Heart right ventricle (tissue), 16 donors: ENCODE measurements around the gene CDKAL1. TPM values are rescaled to one million over a fixed set of nuclear protein-coding genes. Genes with fewer than 3 reads are reported as not detected.

Source experiments
- ATAC-seq, 8 donors: fragments of 200-7000 bp; cut with Tn5 transposase; one replicate each; pipeline ENCODE4 v1.9.1; 2020; ENCODE audit warnings: mild to moderate bottlenecking in 8 of 8, moderate library complexity in 8 of 8, moderate number of reproducible peaks in 1 of 8
- DNase-seq, 2 donors: peaks; one replicate each; pipeline ENCODE4 v3.0.0-alpha.2; 2020
- H3K27ac ChIP-seq, 10 donors: fragments of 200-600 bp; sonication (generic) in 2 of 10; one replicate each; pipeline versions ENCODE4 v1.5.0 to v1.8.0; 2020 to 2022; ENCODE audit warnings: mild to moderate bottlenecking in 3 of 10
- H3K27me3 ChIP-seq, 7 donors: fragments of 200-600 bp; one replicate each; pipeline ENCODE4 v1.8.0; 2021 to 2022; ENCODE audit warnings: mild to moderate bottlenecking in 2 of 7
- H3K36me3 ChIP-seq, 9 donors: fragments of 200-600 bp; sonication (generic) in 1 of 9; one replicate each; pipeline versions ENCODE4 v1.5.0 to v1.8.0; 2020 to 2022; ENCODE audit warnings: mild to moderate bottlenecking in 2 of 9
- H3K4me1 ChIP-seq, 9 donors: fragments of 200-600 bp; sonication (generic) in 1 of 9; one replicate each; pipeline versions ENCODE4 v1.5.0 to v1.8.0; 2020 to 2022; ENCODE audit warnings: mild to moderate bottlenecking in 4 of 9
- H3K4me3 ChIP-seq, 10 donors: fragments of 200-600 bp; sonication (generic) in 2 of 10; one replicate each; pipeline versions ENCODE4 v1.5.0 to v1.8.0; 2020 to 2022; ENCODE audit warnings: mild to moderate bottlenecking in 7 of 10, moderate library complexity in 2 of 10
- H3K9me3 ChIP-seq, 11 donors: fragments of 200-600 bp in 10 of 11; sonication (generic) in 2 of 11; one replicate each; pipeline versions ENCODE4 v1.5.0 to v1.8.0; 2013 to 2022; ENCODE audit warnings: mild to moderate bottlenecking in 2 of 11, control low read depth in 1 of 11, moderate library complexity in 1 of 11
- CTCF ChIP-seq, 9 donors: fragments of 200-600 bp; sonication (generic) in 2 of 9; IDR thresholded peaks; one replicate each; pipeline versions ENCODE4 v1.5.0 to v1.8.0; 2021 to 2022; ENCODE audit warnings: antibody characterized with exemption in 9 of 9, mild to moderate bottlenecking in 5 of 9, moderate library complexity in 1 of 9
- WGBS, 2 donors: extraction: QIAGEN DNeasy Blood & Tissue Kit; methylation state at CpG; one replicate each; pipeline ENCODE4 v1.1.7; 2013; ENCODE audit warnings: inconsistent platforms in 1 of 2; 5-methylcytosine and 5-hydroxymethylcytosine counted together
- intact Hi-C, 10 donors: fragments of 100-400 bp; cut with DNase I; formaldehyde crosslinking; loops; one replicate each; pipeline versions ENCODE4 v1.11.1 to v1.14.2; 2022
- polyA plus RNA-seq, 2 donors: library from polyadenylated mRNA; stranded (reverse); fragments of 200-250 nt; gene quantifications; one replicate each; pipeline ENCODE4 v1.2.3, GENCODE V29; 2013
- total RNA-seq, 10 donors: library from RNA; stranded (reverse); fragmentation: NEBNext Ultra II Directional in 3 of 10; extraction: Animal tissue kit (Norgen Biotek cat#: 25700) in 3 of 10; gene quantifications; one replicate each; pipeline versions ENCODE4 v1.2.1 to v1.2.4, GENCODE V29; 2021 to 2023
- donor health status: Arrhythmogenic right ventricular cardiomyopathy.
- donor health status: ischemic (EF 13 %, LVEDD 7.1; RV severe dilation, severe dysfunction).
- donor health status: healthy with polysubstance abuse.
- donor health status: DM: no; HTN: yes; CAD: no.
- donor health status: DM: no; HTN: no; CAD: no.
- donor health status: ischemic (EF 25% LVEDD 6.9; RV normal size, moderate dysfunction).
- donor health status: ischemic (EF 25% LVEDD 5.7; RV mildly dilated, moderate dysfunction).
- donor health status: healthy.
- donor health status: DM: yes; HTN: yes; CAD: no.
- donor health status: Ischemic cardiomyopathy.
- donor health status: ischemic (EF 35%, LVEDD 5.7; RV mildly dilated, moderate dysfunction).
- donor health status: nonischemic (EF 11% LVEDD 7.7; RV severe dilation, severe dysfunction).
- donor health status: DM: yes; HTN: yes; CAD: no.
- donor health status: PGD.
- donor health status: ischemic (EF 29% LVEDD 5.4; RV normal size, mild dysfunction).
- donor health status: nonischemic (EF 23%, LVEDD 6.1; RV moderate dilation, normal function).

CDKAL1 gene
- total and polyA plus RNA-seq, 12 donors, result 3.2 to 14.0 (median 10.6) TPM

DNA sequence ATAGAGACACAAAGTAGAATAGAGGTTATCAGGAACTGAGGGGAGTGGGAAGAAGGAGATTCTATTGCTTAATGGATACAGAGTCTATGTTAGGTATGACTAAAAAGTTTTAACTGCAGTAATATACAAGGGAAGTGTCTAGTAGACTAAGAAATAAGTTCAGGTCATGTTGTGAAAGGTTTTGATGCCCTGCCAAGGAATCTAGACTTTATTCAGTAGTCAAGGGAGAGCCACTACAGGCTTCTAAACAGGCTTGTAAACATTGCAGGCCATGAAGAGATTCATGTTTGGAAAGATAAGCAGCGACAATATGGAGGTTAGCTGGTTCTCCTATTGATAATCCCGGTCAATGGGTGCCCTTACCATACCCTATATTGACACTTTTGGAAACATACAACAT, 706.5 kb downstream of the CDKAL1 start:
- no peaks in the 10 kb centered on the region for H3K27me3 ChIP-seq
- H3K36me3 ChIP-seq, result no peaks in the 10 kb centered on the region
- no peak overlapping the region for H3K27ac ChIP-seq
- peaks cover 0 to 31% (median 4%) of the 10 kb centered on the region in 11 donors for H3K9me3 ChIP-seq
- no peaks in the 10 kb centered on the region for H3K4me1 ChIP-seq
- 90 to 100% methylated on average over 2 of the region's 2 CpGs for WGBS, 2 donors
- no peak overlapping the region for H3K4me3 ChIP-seq
- DNase-seq (no peak), ATAC-seq (no peak)
- intact Hi-C loops, result no loop called here
- no peak for TF ChIP-seq CTCF (IDR thresholded peaks at IDR 0.05)

DNA sequence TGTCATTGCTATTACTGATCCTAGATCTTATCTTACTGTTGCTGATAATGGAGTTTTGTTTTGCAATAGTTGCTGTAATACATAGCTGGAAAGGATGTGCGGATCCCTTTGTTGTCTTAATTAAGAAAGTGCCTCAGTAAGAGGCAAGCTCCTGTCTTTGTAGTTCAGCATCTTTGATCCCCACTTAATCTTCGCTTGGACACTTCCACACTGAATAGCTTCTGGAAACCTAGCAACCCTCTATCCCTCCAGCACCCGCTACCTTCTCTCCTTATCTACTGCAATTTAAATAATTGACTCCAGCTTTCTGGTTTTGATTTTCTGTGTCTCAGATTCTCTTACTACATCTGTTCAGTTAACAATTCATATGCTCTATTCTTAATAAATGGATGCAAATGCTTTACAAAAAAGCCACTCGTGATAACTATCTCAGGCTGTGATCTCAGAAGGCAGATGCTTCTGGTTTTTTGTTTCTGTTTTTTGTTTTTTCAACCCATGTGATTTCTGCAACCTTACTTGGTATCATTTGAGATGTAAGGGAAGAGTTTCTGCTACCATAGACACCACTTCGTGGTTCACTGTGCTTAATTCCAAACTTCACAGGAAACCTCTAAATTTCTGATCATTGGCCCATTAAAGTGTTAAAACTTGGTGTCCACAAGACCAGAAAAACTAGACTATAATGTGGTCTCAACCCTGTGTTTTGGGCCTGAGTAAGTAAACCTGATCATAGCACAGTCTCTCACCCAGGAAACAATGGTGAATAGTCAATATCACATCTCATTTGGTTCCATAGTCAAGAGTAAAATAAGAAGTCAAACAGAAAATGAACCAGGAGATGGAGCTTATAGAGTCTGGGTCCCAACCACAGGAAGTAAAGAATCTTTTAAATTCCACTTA, 707.2 kb downstream of the CDKAL1 start:
- no peak for TF ChIP-seq CTCF (IDR thresholded peaks at IDR 0.05)
- no peak overlapping the region for H3K27ac ChIP-seq
- peaks cover 0 to 31% (median 4%) of the 10 kb centered on the region in 11 donors for H3K9me3 ChIP-seq
- no peaks in the 10 kb centered on the region for H3K4me1 ChIP-seq
- ATAC-seq (no peak), DNase-seq (no peak)
- intact Hi-C loops, result no loop called here
- 88 to 93% methylated on average over 5 of the region's 5 CpGs for WGBS, 2 donors
- H3K27me3 ChIP-seq, result no peaks in the 10 kb centered on the region
- H3K36me3 ChIP-seq, result no peaks in the 10 kb centered on the region
- no peak overlapping the region for H3K4me3 ChIP-seq

- no peak overlapping the region for H3K4me3 ChIP-seq
- intact Hi-C loops, result no loop called here
- H3K27me3 ChIP-seq, result no peaks in the 10 kb centered on the region
- H3K36me3 ChIP-seq, result no peaks in the 10 kb centered on the region
- no peak overlapping the region for H3K27ac ChIP-seq
- WGBS, 2 donors, result 62 to 73% methylated on average over 3 of the region's 3 CpGs
- peaks cover 0 to 7% (median 0%) of the 10 kb centered on the region in 11 donors for H3K9me3 ChIP-seq
- TF ChIP-seq CTCF (IDR thresholded peaks at IDR 0.05), result no peak
- DNase-seq (no peak), ATAC-seq (no peak)
- H3K4me1 ChIP-seq, result no peaks in the 10 kb centered on the region
Measured at GRCh38 chr6:21244897-21245470, 710.7 kb downstream of the CDKAL1 start.

DNA sequence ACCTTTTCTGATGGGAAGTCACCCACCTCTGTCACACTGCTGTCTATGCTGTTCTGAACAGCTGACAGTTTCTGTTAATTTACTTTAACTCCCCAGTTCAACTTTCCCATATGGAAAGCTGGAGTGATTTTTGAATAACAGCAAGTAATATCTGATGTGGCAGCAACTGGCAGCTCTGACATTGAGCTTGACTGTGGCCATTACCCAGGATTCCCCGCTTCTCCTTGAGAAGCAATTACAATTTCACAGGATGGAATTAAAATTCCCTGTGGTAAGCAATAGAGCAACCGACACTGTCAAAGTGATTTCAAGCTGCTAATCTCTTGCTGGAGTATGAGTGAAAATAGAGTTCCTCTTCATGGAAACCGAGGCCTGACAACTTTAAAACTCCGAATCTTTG, 711.2 kb downstream of the CDKAL1 start:
- TF ChIP-seq CTCF (IDR thresholded peaks at IDR 0.05), result no peak
- peaks cover 0 to 4% (median 0%) of the 10 kb centered on the region in 11 donors for H3K9me3 ChIP-seq
- intact Hi-C loops, result no loop called here
- no peaks in the 10 kb centered on the region for H3K36me3 ChIP-seq
- H3K27me3 ChIP-seq, result no peaks in the 10 kb centered on the region
- H3K4me3 ChIP-seq, result no peak overlapping the region
- H3K4me1 ChIP-seq, result no peaks in the 10 kb centered on the region
- DNase-seq (no peak), ATAC-seq (no peak)
- 89 to 90% methylated on average over 4 of the region's 4 CpGs for WGBS, 2 donors
- no peak overlapping the region for H3K27ac ChIP-seq
